ENCODE data around the gene CACTIN.

The CACTIN gene

GRCh38 chr19:3644351-3645066 is 17.9 kb upstream of the CACTIN start:
- Histone ChIP-seq H3K9ac (ENCODE audit: low read length) (no peak overlapping the region), H3K9me3 (replicated peaks; ENCODE audit: insufficient read depth, low read length) (no peaks in the 10 kb centered on the region), H3K27me3 (replicated peaks; ENCODE audit: insufficient read depth, low read length) (no peaks in the 10 kb centered on the region), H3K4me3 (ENCODE audit: low read length) (no peak overlapping the region), H3K4me2 (ENCODE audit: low read depth, low read length) (no peak overlapping the region), H3K27ac (ENCODE audit: low read length) (no peak overlapping the region), H3K79me2 (ENCODE audit: low read length) (no peaks in the 10 kb centered on the region), H3K36me3 (replicated peaks; ENCODE audit: insufficient read depth, low read length) (no peaks in the 10 kb centered on the region), H3F3A (ENCODE audit: insufficient read depth, low read length) (no peaks in the 10 kb centered on the region), H3K9me2 (replicated peaks; ENCODE audit: insufficient read depth, low read length) (no peaks in the 10 kb centered on the region), H2AFZ (ENCODE audit: low read length) (no peak overlapping the region), H4K20me1 (ENCODE audit: insufficient read depth, low read length) (no peaks in the 10 kb centered on the region), H3K4me1 (ENCODE audit: low read length) (no peaks in the 10 kb centered on the region)
- TF ChIP-seq EZH2phosphoT487 (IDR thresholded peaks at IDR 0.05; ENCODE audit: low read length), result no peak
- TF ChIP-seq EZH2 (optimal IDR thresholded peaks at IDR 0.05; ENCODE audit: low read depth, low read length), result no peak
- TF ChIP-seq CTCF (IDR thresholded peaks at IDR 0.05; ENCODE audit: low read length), result no peak
- DNase-seq, result no peak

GRCh38 chr19:3643674-3644313 is 17.2 kb upstream of the CACTIN start:
- no peak for DNase-seq
- H3K9ac ChIP-seq (ENCODE audit: low read length), result no peak overlapping the region
- H3K36me3 ChIP-seq (replicated peaks; ENCODE audit: insufficient read depth, low read length), result no peaks in the 10 kb centered on the region
- H3K4me3 ChIP-seq (ENCODE audit: low read length), result no peak overlapping the region
- no peaks in the 10 kb centered on the region for H4K20me1 ChIP-seq (ENCODE audit: insufficient read depth, low read length)
- no peak for TF ChIP-seq CTCF (IDR thresholded peaks at IDR 0.05; ENCODE audit: low read length)
- TF ChIP-seq EZH2 (optimal IDR thresholded peaks at IDR 0.05; ENCODE audit: low read depth, low read length), result no peak
- no peak for TF ChIP-seq EZH2phosphoT487 (IDR thresholded peaks at IDR 0.05; ENCODE audit: low read length)
- H3F3A ChIP-seq (ENCODE audit: insufficient read depth, low read length), result no peaks in the 10 kb centered on the region
- no peak overlapping the region for H2AFZ ChIP-seq (ENCODE audit: low read length)
- H3K9me2 ChIP-seq (replicated peaks; ENCODE audit: insufficient read depth, low read length), result no peaks in the 10 kb centered on the region
- H3K4me2 ChIP-seq (ENCODE audit: low read depth, low read length), result no peak overlapping the region
- no peaks in the 10 kb centered on the region for H3K79me2 ChIP-seq (ENCODE audit: low read length)
- H3K27me3 ChIP-seq (replicated peaks; ENCODE audit: insufficient read depth, low read length), result no peaks in the 10 kb centered on the region
- H3K27ac ChIP-seq (ENCODE audit: low read length), result no peak overlapping the region
- H3K9me3 ChIP-seq (replicated peaks; ENCODE audit: insufficient read depth, low read length), result no peaks in the 10 kb centered on the region
- H3K4me1 ChIP-seq (ENCODE audit: low read length), result no peaks in the 10 kb centered on the region

- no peaks in the 10 kb centered on the region for H4K20me1 ChIP-seq (ENCODE audit: insufficient read depth, low read length)
- TF ChIP-seq EZH2 (optimal IDR thresholded peaks at IDR 0.05; ENCODE audit: low read depth, low read length) (no peak), CTCF (IDR thresholded peaks at IDR 0.05; ENCODE audit: low read length) (no peak)
Measured at GRCh38 chr19:3642987-3643673, 16.5 kb upstream of the CACTIN start.

More at GRCh38 chr19:3642987-3643673, 16.5 kb upstream of the CACTIN start:
- H3K9ac ChIP-seq (ENCODE audit: low read length), result no peak overlapping the region
- H3K4me1 ChIP-seq (ENCODE audit: low read length), result no peaks in the 10 kb centered on the region
- H3K27ac ChIP-seq (ENCODE audit: low read length), result no peak overlapping the region
- H3K27me3 ChIP-seq (replicated peaks; ENCODE audit: insufficient read depth, low read length), result no peaks in the 10 kb centered on the region
- H3K9me3 ChIP-seq (replicated peaks; ENCODE audit: insufficient read depth, low read length), result no peaks in the 10 kb centered on the region
- no peaks in the 10 kb centered on the region for H3K79me2 ChIP-seq (ENCODE audit: low read length)
- H3K9me2 ChIP-seq (replicated peaks; ENCODE audit: insufficient read depth, low read length), result no peaks in the 10 kb centered on the region
- no peak overlapping the region for H2AFZ ChIP-seq (ENCODE audit: low read length)
- no peak overlapping the region for H3K4me3 ChIP-seq (ENCODE audit: low read length)
- no peaks in the 10 kb centered on the region for H3K36me3 ChIP-seq (replicated peaks; ENCODE audit: insufficient read depth, low read length)
- H3F3A ChIP-seq (ENCODE audit: insufficient read depth, low read length), result no peaks in the 10 kb centered on the region
- no peak overlapping the region for H3K4me2 ChIP-seq (ENCODE audit: low read depth, low read length)
- no peak for DNase-seq
